H4 (cell line): ENCODE data around the gene CDH4. TPM values are rescaled to one million over a fixed set of nuclear protein-coding genes. Genes with fewer than 3 reads are reported as not detected.

Source experiments
- DNase-seq: peaks from one replicate; pipeline ENCODE4 v3.0.0-alpha.2; 2015; ENCODE audit warnings: low spot score
- total RNA-seq: library from RNA; depleted of rRNA; stranded (reverse); fragments of >200 nt; shearing (Covaris generic); gene quantifications from 2 replicates; pipeline ENCODE4 v1.2.3, GENCODE V29; 2014

Gene CDH4
- total RNA-seq, 1 experiment from 2014 or later: 0.14 TPM

DNA sequence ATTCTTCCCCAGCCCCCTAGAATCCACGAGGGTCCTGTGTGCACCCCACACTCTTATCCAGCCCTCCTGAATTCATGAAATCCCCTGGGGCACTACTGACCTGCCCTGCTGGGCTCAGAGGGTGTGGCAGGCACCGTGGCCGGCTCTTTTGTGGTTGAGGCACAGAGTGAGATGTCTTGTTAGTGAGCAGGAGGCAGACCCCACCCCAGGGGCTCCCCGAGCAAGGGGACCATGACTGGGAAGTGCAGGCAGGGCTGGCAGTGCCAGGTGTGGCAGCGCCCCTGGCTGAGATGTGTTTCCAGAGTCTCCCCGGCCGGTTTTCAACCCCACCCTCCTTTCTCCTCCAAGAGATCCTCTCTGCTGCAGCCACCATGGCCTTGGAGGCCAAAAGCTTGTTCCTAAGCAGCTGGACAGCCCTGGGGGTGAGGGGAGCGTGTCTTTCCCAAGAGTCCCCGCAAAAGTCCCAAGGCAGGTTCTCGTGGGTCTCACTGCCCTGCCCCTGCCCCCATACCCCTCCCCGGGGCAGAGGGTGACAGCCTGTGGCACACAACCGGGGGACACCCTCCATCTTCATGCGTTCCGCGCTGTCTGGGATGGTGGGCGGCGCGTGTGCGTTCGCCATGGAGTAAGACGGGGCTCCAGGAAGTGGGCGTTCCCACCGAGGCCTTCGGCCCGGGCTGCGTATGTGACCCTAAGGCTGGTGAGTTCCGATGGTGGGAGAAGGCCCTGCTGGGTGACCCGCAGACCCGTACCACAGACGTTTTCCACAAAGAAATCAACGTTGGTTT lies 604.8 kb downstream of the CDH4 start:
- no peak for DNase-seq

DNA sequence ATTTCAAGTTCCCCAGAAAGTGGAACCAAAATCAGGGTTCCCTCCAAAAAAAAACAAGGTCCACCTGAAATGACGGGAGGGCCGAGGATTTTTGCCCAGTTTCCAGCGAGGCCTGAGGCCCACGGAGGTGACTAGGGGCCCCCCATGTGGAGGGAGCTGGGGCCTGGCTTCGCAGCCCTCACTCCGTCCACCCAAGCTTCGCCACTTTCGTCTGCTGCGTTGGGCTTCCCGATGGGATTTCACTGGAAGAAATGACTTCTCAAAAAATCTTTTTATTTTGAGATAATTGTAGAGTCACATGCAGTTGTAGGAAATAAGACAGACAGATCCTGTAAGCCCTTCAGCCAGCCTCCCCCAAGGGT lies 605.3 kb downstream of the CDH4 start:
- no peak for DNase-seq

DNA sequence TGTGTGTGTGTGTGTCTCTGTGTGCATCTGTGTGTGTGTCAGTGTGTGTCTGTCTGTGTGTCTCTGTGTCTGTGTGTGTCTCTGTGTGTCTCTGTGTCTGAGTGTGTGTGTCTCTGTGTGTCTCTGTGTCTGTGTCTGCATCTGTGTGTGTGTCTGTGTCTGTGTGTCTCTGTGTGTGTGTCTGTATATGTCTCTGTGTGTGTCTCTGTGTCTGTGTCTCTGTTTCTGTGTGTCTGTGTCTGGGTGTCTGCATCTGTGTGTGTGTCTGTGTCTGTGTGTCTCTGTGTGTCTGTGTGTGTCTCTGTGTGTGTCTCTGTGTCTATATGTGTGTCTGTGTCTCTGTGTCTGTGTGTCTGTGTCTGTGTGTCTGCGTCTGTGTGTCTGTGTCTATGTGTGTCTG lies 605.8 kb downstream of the CDH4 start:
- DNase-seq: no peak

DNA sequence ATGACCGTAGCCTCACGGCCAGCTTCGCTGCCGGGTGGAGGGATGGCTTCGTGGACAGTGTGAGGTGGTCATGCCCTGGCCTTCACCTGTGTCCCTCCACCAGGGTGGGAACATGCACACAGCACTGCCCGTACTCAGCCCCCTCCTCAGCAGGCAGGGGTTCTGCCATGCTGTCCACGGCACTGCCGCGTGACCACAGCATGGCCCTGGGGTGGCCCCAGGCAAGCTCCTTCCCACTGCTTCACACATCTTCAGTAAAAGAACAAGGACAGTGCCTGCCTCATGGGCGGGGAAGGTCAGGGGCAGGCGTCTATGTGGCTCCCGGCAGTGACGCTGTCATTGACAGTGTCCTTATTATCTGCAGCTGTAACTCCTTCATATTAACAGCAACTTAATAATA lies 607.7 kb downstream of the CDH4 start:
- DNase-seq: no peak

DNA sequence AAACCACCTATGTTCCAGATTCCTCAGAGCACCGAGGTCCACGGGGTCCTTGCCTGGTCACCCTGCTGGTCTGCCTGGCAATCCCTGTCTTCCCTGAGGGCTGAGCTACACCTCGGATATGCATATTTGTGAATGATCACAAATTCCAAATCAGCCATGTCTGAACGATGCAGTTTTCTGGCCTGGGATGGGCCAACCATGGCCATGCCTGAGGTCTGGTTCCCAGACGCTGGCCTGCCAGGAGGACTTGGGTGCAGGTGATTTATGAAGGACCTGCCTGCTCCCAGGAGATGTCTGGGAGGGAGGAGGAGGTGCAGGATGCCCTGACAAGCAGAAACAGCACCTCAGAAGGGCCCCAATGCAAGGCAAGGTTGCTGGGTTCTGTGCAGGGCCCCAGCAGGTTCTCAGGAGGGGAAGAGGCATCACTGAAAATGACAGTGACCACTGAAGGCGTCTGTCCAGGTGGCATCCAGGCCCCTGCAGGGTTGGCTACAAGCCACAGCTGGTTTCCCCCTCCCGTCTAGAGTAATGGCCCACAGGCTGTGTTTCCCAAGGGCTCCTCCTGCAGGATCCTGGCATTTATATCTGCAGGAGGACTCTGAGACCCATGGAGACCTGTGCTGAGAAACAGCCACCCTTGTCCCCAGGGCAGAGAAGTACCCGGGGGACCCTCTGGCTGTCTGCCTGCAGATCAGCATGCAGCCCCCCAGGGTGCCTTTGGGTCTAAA lies 608.4 kb downstream of the CDH4 start:
- no peak for DNase-seq

DNA sequence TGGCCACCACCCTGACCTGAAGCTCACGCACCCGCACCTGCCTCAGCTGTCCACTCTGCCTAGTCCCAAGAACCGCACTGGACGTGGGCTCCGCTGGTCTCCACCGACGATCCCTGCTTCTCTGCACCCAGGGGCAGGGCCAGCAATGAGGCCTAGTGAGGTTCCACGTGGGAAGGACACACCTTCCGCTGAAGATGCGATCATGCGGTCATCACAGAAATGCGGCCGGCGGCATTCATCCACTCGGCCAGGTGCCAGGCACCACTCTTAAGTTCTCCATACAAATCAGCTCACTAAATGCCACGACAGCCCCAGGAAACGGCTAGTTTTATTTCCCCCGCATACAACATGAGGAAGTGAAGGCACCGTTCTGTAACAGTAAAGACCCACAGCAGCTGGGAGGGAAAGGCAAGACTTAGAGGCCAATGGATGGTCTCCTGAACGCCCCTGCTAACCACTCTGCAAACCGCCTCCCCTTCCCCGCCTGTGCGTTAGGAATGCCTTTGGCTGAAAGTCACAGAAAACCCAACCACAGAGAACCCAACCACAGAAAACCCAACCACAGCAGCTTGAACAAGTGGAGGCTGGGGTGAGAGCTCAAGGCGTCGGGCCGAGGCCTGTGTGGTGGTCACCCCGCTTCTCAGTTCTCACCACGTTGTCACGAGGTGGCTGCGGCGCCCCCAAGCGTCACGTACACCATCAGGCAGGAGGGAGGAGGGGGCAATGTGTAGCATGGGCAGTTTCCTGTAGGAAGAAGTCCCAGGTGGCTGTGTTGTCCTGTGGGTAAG lies 609.2 kb downstream of the CDH4 start:
- DNase-seq: no peak

DNA sequence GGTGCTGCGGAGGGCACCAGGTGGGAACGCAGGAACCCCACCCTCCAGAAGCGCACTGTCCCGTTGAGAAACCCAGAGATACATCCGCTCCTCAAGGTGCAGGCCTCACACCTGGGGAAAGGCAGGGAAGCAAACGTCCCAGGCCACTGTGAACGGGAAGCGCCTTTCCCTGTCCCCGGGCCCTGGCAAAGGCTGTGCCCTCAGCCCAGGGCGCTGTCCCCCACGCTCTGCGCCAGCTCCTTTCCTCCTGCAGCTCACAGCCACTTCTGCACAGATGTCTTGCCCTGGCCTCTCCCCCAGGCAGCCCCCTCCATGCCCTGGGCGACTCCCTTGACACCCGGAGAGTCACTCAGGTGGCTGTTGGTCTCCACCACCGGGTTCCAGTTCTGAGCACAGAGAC lies 609.8 kb downstream of the CDH4 start:
- no peak for DNase-seq

DNA sequence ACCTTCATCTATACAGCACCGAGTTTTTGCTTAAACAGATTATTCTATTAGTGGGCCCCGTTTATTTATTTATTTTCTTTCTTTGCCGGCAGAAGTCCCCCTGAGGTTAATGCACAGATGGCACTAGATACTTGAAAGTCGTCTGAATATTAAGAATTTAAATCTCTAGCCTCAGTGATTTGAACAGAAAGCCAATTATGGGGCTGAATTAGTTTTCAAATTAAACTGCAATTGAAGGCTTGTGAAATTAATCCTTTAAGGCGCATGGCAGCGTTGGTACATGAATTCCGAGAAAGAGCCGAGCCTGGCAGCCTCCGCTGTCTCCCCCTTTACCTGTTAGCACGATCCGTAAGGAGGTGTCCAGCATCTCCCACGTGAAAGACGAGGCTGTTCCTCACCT lies 610.8 kb downstream of the CDH4 start:
- no peak for DNase-seq

DNA sequence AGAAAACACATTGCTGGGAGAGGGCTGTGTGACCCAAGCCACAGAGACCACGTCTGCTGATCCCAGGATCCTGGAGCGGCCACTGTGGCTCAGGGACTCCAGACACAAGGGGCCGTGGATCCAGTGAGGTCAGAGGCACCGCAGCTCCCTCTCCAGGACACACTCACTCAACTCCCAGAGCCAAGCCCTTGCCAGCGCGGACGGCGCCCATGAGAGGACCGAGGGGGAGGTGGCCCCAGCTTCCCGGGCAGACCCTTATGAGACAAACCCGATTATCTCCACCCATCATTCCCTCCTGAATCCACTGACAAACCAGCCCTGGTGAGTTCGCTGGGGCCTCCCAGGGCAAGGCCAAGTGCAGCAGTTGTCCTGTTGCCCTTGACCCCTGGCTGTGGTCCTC lies 612.4 kb downstream of the CDH4 start:
- DNase-seq: no peak

DNA sequence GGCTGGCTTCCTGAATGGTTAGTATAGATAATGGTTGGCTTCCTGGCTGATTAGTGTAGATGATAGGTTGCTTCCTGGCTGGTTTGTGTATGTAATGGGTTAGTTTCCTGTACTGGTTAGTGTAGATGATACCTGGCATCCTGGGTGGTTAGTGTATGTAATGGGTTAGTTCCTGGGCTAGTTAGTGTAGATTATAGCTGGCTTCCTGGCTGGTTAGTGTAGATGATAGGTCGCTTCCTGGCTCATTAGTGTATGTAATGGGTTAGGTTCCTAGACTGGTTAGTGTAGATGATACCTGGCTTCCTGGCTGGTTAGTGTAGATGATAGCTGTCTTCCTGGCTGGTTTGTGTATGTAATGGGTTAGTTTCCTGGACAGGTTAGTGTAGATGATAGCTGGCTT lies 613.3 kb downstream of the CDH4 start:
- DNase-seq: no peak

DNA sequence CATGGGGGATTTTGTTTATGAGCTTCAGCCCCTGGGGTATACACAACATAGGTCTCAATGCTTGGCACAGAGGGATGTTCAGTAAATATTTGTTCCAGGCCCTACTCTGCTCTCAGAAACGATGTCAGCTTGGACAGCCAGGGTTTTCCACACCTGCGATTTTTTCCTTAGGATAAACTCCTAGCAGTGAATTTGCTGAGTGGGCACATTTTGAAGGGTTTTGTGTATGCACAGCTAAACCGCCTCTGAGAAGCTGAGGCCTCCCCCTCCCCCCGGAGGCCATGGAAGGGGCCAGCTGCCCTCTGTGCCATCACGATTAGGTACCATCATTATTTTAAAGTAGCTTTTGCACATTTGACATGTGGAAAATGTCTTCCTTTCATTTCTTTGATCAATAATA lies 614.1 kb downstream of the CDH4 start:
- no peak for DNase-seq

DNA sequence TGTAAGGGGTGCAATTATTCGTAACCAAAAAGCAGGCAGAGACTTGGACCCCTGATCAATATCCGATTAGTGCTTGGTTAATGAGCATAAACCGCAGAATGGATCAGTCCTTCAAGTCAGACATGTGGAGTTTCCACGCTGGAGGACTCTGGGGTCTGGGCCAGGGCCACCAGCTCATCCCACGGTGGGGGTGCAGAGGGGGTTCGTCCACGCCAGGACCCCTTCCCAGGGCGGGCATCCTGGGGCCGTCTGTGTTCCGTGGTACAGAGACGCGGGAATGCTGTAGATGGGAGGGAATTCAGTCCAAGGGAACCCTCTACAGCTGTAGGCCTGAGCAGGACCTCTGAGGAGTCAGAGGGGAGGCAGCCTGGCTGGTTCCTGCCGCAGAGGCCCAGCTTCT lies 615.9 kb downstream of the CDH4 start:
- DNase-seq: no peak

DNA sequence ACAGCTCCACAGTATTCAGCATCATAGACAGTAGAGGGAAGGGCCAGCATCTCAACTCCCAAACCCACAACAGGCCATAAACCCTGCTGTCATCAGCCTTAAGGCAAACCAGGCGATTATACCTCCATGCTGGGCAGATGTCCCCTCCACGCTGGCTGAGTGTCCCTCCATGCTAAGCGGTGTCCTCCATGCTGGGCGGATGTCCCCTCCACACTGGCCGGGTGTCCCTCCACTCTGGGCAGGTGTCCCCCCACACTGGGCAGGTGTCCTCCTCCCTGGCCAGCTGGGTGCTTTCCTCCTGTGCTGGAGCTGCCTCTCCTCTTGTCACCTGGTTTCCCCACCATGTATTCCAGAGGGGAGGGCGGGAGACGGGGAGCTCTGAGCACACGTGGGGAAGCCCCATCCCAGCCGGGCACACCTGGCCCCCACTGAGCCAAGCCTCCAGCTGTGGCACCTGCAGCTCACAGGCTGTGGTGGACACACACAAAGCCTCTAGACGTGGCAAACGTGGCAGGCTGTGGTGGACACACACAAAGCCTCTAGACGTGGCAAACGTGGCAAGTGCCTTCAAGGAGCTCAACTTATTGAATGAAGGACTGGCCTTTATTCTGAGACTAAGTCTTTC lies 616.5 kb downstream of the CDH4 start:
- DNase-seq: no peak

DNA sequence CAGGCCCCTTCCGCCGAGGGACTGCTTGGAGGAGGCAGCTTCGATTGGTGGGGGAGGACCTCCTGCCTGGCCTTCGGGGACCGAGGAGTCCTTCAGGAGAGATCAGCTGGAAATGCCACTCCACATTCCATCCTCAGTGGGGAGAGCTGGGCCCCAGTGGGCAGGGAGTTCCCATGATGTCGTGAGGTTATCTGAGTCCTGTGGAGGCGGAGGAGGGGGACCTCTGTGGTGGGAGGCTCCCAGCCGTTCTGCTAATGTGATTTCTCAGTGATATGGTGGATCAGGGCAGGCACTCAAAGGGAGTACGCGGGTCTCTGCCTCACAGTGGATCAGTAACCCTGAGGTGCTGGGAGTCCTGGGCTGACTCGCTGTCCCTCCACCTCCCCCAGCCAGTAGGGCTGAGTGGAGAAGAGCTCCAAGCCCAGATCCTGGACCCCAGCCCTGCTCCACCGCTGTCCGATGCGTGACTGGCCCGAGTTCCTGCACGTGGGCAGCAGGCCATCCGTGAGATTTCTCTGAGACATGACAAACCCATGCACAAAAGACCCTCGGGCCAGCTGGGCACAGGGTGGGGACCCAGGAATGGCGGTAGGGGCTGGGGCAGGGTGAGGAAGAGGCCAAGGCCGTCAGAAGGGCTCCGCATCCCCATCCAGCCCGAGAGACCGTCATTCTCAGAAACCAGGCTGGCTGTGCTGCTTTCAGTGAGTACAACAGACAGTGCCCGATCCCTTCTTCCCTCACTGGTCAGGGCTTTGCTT lies 617.9 kb downstream of the CDH4 start:
- no peak for DNase-seq

DNA sequence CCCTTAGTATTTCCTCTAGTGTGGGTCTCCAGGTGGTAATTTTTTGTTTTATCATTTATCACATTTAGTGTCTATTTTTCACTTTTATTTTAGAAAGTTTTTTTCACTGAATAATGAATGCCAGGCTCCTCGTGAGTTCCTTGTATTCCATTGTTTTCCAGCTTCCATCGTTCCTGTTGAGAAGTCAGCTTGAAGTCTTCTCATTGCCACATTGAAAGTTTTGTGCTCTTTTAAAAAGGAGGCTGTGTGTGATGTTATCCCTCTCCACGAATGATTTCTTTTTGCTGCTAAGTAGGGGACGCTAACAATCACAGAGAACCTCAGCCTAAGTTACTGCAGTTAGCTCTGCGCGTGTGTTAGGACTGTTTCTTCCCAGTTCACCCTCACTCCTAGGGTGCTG lies 619.1 kb downstream of the CDH4 start:
- DNase-seq: no peak

DNA sequence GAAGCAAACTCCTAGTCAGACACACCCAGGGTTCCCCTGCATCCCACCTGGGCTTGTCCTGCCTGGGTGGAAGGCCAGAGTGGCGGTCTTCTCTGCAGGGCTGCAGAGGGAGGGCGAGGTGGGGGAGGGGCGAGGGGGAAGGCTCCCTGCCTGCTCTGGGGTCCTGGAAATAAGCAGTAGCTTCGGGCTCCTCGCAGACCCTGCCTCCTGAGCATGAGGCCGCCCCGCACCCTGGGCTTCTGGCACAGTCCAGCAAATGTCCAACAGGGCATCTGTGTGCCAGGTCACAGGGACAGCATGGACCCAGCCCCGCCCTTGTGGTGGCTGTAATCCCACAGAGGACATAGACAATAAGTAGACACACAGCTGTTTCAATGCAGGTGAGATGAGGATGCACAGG lies 619.9 kb downstream of the CDH4 start:
- DNase-seq: no peak

DNA sequence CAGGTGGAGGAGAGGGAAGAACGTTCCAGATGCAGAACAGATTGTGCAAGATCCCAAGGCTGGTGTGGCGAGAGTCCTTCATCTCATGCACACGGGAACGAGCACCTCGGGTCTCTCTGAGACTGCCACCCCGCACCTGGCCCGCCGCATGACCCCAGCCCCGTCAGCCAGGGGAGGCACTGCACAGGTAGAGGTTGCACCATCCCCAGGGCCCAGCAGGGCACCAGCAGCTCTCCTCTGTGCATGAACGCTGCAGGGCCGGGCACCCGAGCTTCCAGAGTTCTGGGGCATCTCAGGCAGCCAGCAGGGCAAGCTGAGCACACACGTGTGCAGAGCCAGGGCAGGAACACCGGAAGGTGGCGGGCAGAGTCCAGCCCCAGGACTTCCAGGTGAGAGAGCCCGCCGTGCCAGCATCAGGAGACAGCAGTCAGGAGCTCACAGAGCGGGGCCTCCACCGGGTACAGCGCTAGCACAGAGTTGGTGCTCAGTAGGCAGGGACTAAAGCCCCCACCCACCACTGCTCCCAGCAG lies 620.4 kb downstream of the CDH4 start:
- DNase-seq: no peak

DNA sequence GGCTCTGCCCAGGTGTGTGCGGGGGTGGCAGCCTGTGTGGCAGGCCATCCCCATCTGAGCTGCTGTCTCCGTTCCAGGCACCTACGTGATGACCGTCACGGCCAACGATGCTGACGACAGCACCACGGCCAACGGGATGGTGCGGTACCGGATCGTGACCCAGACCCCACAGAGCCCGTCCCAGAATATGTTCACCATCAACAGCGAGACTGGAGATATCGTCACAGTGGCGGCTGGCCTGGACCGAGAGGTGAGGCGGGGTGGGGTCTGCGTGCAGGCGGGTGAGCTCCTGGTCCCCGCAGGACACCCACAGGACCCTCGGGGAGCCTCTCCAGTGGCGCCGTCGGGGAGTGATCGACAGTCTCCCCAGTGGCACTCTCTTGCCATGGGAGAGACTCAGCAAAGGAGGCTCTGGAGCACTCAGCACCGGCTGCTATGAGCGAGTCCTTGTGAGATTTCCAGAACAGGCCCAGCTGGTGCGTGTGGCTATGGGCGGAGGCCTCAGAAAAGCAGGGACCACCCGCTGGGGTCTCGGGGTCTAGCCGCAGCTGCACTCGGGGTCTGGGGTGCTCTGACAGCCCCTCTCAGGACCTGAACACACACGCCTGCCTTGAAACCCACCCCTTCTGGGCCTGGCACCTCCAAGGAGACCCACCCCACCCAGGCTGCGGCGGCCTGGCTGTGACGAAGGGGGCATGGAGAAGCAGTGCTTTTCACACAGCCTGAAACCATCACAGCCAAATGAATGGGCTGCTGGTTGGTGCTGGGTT lies 621.8 kb downstream of the CDH4 start:
- no peak for DNase-seq

DNA sequence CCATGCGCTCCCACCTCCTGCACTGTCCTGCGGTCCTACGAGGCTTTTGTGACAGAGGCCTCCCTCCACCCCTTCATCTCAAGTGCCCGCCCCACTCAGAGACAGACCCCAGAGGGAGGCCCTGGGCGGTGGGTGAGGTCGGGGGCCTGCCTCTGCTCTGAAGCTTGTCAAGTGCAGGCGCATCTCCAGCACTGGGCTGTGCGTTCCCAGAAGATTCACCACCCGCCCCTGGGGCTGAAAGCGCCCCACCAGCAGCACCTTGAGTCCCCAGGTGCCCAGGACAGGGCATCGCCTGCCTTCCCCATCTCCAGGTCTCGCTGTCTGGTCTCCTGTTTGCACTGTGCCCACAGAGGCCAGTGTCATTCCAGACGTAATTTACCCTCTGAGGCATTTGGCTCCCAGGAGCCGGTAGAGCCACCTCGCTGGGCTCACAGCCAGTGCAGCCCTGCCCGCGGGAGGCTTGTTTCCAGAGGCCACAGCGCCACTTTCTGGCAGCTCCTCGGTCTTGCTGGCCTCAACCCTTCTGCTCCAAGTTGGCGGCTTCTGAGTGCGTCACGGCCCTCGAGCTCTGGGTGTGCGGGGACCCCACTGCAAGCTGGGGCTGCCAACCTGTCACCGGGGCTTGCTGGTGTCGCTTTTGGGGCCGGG lies 622.5 kb downstream of the CDH4 start:
- no peak for DNase-seq
